ENCODE data around the gene DPF3. TPM values are rescaled to one million over a fixed set of nuclear protein-coding genes. Genes with fewer than 3 reads are reported as not detected.

DPF3 gene
- total RNA-seq, 1 donor from 2014 or later = 4.3 TPM

- Mint-ChIP-seq H3K4me3 (no peak overlapping the region), H3K27ac (no peak overlapping the region), H3K9me3 (peaks cover 7% of the 10 kb centered on the region), H3K36me3 (ENCODE audit: low read depth) (peaks cover 2% of the 10 kb centered on the region), H3K4me1 (ENCODE audit: low read depth) (peaks cover 24% of the 10 kb centered on the region), H3K27me3 (ENCODE audit: insufficient read depth) (peaks cover 1% of the 10 kb centered on the region)
- no peak for DNase-seq (ENCODE audit: low spot score)
- intact Hi-C loops (cut with micrococcal nuclease) = no loop called here
These were observed 74.9 kb downstream of the DPF3 start for GRCh38 chr14:72818998-72819397.

- intact Hi-C loops (cut with micrococcal nuclease) = no loop called here
- Mint-ChIP-seq H3K9me3 (peaks cover 7% of the 10 kb centered on the region), H3K4me1 (ENCODE audit: low read depth) (peaks cover 17% of the 10 kb centered on the region), H3K27ac (no peak overlapping the region), H3K4me3 (no peak overlapping the region), H3K36me3 (ENCODE audit: low read depth) (peaks cover 4% of the 10 kb centered on the region), H3K27me3 (ENCODE audit: insufficient read depth) (peaks cover 3% of the 10 kb centered on the region)
- no peak for DNase-seq (ENCODE audit: low spot score)
These were observed 77.6 kb downstream of the DPF3 start for GRCh38 chr14:72816287-72816686.

GRCh38 chr14:72815430-72815829 lies 78.5 kb downstream of the DPF3 start:
- Mint-ChIP-seq H3K27me3 (ENCODE audit: insufficient read depth) (peaks cover 3% of the 10 kb centered on the region), H3K27ac (no peak overlapping the region), H3K9me3 (peaks cover 12% of the 10 kb centered on the region), H3K36me3 (ENCODE audit: low read depth) (peaks cover 4% of the 10 kb centered on the region), H3K4me1 (ENCODE audit: low read depth) (peaks cover 26% of the 10 kb centered on the region), H3K4me3 (no peak overlapping the region)
- intact Hi-C loops (cut with micrococcal nuclease) = no loop called here
- DNase-seq (ENCODE audit: low spot score) = no peak

DNA sequence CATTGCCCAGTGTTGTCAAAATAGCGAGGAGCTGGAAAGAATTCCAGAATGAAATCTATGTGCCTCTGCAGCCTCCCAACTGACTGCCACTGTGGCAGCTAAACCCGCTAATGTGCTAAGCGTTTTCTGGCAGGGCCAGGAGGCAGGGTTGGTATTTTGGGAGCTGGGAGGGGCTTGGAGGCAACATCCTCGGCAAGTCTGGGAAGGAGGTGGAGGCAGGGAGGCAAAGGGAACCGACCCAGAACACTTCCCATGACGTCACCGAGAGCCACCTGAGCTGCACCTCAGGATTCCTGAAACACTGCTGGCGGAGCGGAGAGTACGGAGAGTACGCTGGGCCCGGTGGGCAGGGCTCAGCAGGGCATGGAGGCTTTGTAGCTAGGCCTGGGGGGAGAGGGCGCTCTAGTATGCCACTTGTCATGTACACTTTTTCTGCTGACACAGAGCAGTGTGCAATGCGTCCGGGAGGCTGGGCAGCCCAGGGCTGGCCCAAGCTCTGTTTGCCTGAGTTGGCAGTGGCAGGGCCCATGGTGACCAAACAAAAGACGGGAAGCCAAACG lies 81.5 kb downstream of the DPF3 start:
- Mint-ChIP-seq H3K4me1 (ENCODE audit: low read depth) (peaks cover 43% of the 10 kb centered on the region), H3K27ac (no peak overlapping the region), H3K36me3 (ENCODE audit: low read depth) (peaks cover 9% of the 10 kb centered on the region), H3K4me3 (no peak overlapping the region), H3K9me3 (peaks cover 8% of the 10 kb centered on the region), H3K27me3 (ENCODE audit: insufficient read depth) (peaks cover 3% of the 10 kb centered on the region)
- intact Hi-C loops (cut with micrococcal nuclease) = no loop called here
- DNase-seq (ENCODE audit: low spot score) = no peak

GRCh38 chr14:72810201-72810600 lies 83.7 kb downstream of the DPF3 start:
- Mint-ChIP-seq H3K27ac (peak overlapping the region; percentile 92), H3K4me3 (peak overlapping the region; percentile 48), H3K4me1 (ENCODE audit: low read depth) (peaks cover 31% of the 10 kb centered on the region), H3K9me3 (peaks cover 8% of the 10 kb centered on the region), H3K36me3 (ENCODE audit: low read depth) (peaks cover 9% of the 10 kb centered on the region), H3K27me3 (ENCODE audit: insufficient read depth) (peaks cover 3% of the 10 kb centered on the region)
- DNase-seq (ENCODE audit: low spot score) = peak; percentile 57
- intact Hi-C loops (cut with micrococcal nuclease) = loop anchor here (1.0 to 2.0 kb wide), 5 partner anchors 9 to 333 kb away; partner anchors contain the start of gene DPF3

DNA sequence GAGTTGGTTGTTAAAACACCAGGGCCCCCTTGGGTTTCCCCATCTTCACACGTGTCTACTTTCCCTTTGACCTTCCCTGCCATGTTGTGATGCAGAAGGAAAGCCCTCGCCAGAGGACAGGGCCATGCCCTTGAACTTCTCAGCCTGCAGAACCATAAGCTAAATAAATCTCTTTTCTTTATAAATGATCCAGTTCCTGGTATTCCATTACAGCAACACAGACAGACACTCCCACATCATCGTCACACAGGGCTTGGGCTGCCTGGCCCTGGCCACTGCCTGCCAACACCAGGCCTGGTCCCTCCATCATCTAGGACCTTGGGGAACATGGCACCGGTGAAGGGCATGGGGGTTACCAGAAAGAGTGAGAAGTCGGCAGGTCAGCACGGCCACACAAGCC lies 84.8 kb downstream of the DPF3 start:
- intact Hi-C loops (cut with micrococcal nuclease) = no loop called here
- Mint-ChIP-seq H3K9me3 (peaks cover 8% of the 10 kb centered on the region), H3K27ac (peak overlapping the region; percentile 66), H3K36me3 (ENCODE audit: low read depth) (peaks cover 13% of the 10 kb centered on the region), H3K27me3 (ENCODE audit: insufficient read depth) (peaks cover 3% of the 10 kb centered on the region), H3K4me3 (no peak overlapping the region), H3K4me1 (ENCODE audit: low read depth) (peaks cover 31% of the 10 kb centered on the region)
- DNase-seq (ENCODE audit: low spot score) = no peak

DNA sequence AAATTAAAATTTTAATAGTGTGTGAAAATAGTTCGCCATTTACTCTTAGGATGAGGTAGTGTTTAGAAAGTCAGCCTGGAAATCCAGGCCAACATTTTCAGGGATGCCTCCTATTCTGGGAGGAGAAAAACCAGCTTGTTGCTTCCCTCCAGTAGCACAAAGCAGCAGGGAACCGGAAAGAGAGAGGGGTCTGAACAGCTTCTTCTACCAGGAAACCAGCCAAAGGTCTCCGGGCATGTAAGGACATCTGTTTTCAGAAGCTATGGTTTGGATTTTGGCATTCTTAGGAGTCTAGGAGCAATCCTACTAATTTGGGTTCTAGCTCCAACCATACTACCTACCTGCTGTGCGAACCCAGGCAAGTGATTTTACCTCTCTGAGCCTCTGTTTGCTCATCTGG lies 85.3 kb downstream of the DPF3 start:
- no peak overlapping the region for H3K27ac Mint-ChIP-seq
- peaks cover 3% of the 10 kb centered on the region for H3K27me3 Mint-ChIP-seq (ENCODE audit: insufficient read depth)
- peaks cover 8% of the 10 kb centered on the region for H3K9me3 Mint-ChIP-seq
- no peak overlapping the region for H3K4me3 Mint-ChIP-seq
- H3K4me1 Mint-ChIP-seq (ENCODE audit: low read depth) = peaks cover 31% of the 10 kb centered on the region
- peaks cover 14% of the 10 kb centered on the region for H3K36me3 Mint-ChIP-seq (ENCODE audit: low read depth)
- no peak for DNase-seq (ENCODE audit: low spot score)
- intact Hi-C loops (cut with micrococcal nuclease) = no loop called here

GRCh38 chr14:72802588-72802946 lies 91.3 kb downstream of the DPF3 start:
- H3K27me3 Mint-ChIP-seq (ENCODE audit: insufficient read depth) = no peaks in the 10 kb centered on the region
- H3K4me1 Mint-ChIP-seq (ENCODE audit: low read depth) = peaks cover 17% of the 10 kb centered on the region
- peaks cover 20% of the 10 kb centered on the region for H3K36me3 Mint-ChIP-seq (ENCODE audit: low read depth)
- DNase-seq (ENCODE audit: low spot score) = no peak
- intact Hi-C loops (cut with micrococcal nuclease) = no loop called here
- no peaks in the 10 kb centered on the region for H3K9me3 Mint-ChIP-seq
- H3K27ac Mint-ChIP-seq = no peak overlapping the region
- no peak overlapping the region for H3K4me3 Mint-ChIP-seq

DNA sequence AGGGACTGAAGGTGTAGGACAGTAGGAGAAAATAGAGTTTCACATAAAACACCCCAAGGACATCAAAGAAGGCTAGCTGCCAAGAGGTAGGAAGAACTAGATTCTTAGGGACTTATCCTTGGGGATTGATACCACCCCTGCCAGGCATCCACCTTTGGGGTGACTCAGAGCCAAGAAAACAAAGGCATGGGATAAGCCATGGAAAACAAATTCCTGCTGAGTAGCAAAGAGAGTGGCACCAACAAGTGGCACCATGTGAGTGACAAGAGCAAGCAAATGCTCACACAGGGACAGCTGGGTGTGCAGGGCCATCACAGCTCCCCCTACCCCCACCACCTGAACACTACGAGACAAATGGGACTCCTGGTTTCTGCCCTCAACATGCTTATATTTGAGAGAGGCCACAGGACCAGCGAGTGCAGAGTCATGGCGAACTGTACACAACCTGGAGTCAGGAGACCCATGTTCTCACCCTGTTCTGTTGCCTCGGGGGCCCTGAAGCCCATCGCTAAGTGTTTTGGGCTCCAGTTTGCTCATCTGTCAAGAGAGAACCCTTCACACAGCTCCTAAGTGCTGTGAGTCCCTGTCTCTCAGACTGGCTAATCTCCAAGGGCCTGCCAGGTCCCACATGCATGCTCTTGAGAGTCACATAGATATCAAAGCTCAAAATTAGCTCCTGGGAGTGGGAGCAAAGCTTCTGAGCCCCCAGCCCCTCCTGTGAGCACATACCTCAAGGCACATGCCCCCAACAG lies 91.9 kb downstream of the DPF3 start:
- intact Hi-C loops (cut with micrococcal nuclease) = loop anchor here (1.0 kb wide), 1 partner anchor 8 kb away; no protein-coding TSS in a partner anchor
- H3K9me3 Mint-ChIP-seq = no peaks in the 10 kb centered on the region
- DNase-seq (ENCODE audit: low spot score) = no peak
- peak overlapping the region; percentile 82 for H3K27ac Mint-ChIP-seq
- H3K4me3 Mint-ChIP-seq = no peak overlapping the region
- peaks cover 17% of the 10 kb centered on the region for H3K4me1 Mint-ChIP-seq (ENCODE audit: low read depth)
- H3K36me3 Mint-ChIP-seq (ENCODE audit: low read depth) = peaks cover 20% of the 10 kb centered on the region
- no peaks in the 10 kb centered on the region for H3K27me3 Mint-ChIP-seq (ENCODE audit: insufficient read depth)

GRCh38 chr14:72801381-72801812 lies 92.5 kb downstream of the DPF3 start:
- intact Hi-C loops (cut with micrococcal nuclease) = loop anchor here (1.0 kb wide), 1 partner anchor 9 kb away; no protein-coding TSS in a partner anchor
- no peaks in the 10 kb centered on the region for H3K27me3 Mint-ChIP-seq (ENCODE audit: insufficient read depth)
- H3K27ac Mint-ChIP-seq = peak overlapping the region; percentile 82
- no peak for DNase-seq (ENCODE audit: low spot score)
- H3K4me1 Mint-ChIP-seq (ENCODE audit: low read depth) = peaks cover 17% of the 10 kb centered on the region
- H3K9me3 Mint-ChIP-seq = no peaks in the 10 kb centered on the region
- H3K4me3 Mint-ChIP-seq = peak overlapping the region; percentile 41
- peaks cover 20% of the 10 kb centered on the region for H3K36me3 Mint-ChIP-seq (ENCODE audit: low read depth)

DNA sequence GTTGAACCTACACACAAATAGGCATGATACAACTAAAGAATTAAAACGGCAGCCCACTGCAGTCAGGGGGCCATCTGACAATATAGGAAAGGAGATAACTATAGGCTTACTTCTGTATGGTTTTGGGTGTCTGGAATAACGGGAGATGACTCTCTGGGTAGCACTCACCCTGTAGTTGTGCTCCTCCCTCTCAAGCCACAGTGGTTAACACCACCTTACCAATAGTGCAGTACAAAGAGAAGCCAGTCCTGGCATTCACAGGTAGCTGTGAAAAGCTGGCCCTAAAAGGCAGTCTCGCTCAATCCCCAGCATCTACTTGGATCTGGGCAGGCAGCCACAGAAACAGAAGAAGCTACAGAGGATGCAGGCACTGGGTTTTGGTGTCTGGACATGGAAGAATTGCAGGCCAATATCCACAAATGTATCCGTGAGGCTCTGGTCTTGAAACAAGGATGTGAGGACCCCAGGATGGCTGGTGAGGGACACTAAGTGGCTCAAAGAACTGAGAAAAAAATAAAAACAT lies 93.0 kb downstream of the DPF3 start:
- intact Hi-C loops (cut with micrococcal nuclease) = loop anchor here (1.0 kb wide), 1 partner anchor 9 kb away; no protein-coding TSS in a partner anchor
- H3K27ac Mint-ChIP-seq = no peak overlapping the region
- no peak for DNase-seq (ENCODE audit: low spot score)
- H3K27me3 Mint-ChIP-seq (ENCODE audit: insufficient read depth) = no peaks in the 10 kb centered on the region
- H3K9me3 Mint-ChIP-seq = no peaks in the 10 kb centered on the region
- peak overlapping the region; percentile 12 for H3K4me3 Mint-ChIP-seq
- peaks cover 20% of the 10 kb centered on the region for H3K36me3 Mint-ChIP-seq (ENCODE audit: low read depth)
- H3K4me1 Mint-ChIP-seq (ENCODE audit: low read depth) = peaks cover 17% of the 10 kb centered on the region

DNA sequence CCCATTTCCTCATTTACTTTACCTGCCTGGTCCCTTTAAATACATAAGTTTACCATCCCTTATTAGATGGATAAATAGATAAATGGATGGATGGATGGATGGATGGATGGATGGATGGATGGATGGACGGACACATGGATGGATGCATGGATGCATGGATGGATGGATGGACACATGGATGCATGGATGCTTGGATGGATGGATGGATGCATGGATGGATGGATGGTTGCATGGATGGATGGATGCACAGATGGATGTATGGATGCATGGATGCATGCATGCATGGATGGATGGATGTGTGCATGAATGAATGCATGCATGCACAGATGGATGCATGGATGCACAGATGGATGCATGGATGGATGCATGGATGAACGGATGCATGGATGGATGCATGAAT lies 93.6 kb downstream of the DPF3 start:
- Mint-ChIP-seq H3K4me1 (ENCODE audit: low read depth) (peaks cover 17% of the 10 kb centered on the region), H3K4me3 (no peak overlapping the region), H3K27me3 (ENCODE audit: insufficient read depth) (peaks cover 2% of the 10 kb centered on the region), H3K27ac (no peak overlapping the region), H3K9me3 (no peaks in the 10 kb centered on the region), H3K36me3 (ENCODE audit: low read depth) (peaks cover 20% of the 10 kb centered on the region)
- DNase-seq (ENCODE audit: low spot score) = no peak
- intact Hi-C loops (cut with micrococcal nuclease) = no loop called here

DNA sequence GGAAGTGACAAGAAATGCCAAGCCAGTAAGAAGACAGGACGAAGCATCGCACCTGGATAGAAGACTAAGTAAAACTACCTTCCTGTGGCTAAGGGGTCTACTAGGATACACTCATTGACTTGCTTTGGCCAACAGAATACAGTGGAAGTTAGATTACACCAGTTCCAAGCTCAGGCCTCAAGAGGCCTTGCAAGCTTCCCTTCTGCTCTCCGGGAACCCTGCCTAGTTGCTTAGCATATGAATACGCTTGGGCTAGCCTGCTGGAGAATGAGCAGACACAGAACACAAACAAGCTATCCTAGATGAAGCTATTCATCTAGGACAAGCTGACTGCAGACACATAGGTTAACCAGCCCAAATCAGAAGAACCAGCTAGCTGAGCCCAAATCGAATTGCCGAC lies 97.0 kb downstream of the DPF3 start:
- Mint-ChIP-seq H3K27me3 (ENCODE audit: insufficient read depth) (peaks cover 5% of the 10 kb centered on the region), H3K9me3 (no peaks in the 10 kb centered on the region), H3K36me3 (ENCODE audit: low read depth) (peaks cover 11% of the 10 kb centered on the region), H3K4me1 (ENCODE audit: low read depth) (peaks cover 17% of the 10 kb centered on the region), H3K27ac (no peak overlapping the region), H3K4me3 (no peak overlapping the region)
- no peak for DNase-seq (ENCODE audit: low spot score)
- intact Hi-C loops (cut with micrococcal nuclease) = no loop called here

Data from activated T-helper 1 cell treated with anti-CD3 and anti-CD28 coated beads, Interleukin-12 subunit alpha, Interleukin-12 subunit beta, Interleukin-2, Interleukin-4 antibody, amounts not matched to agents 30 ng/mL and 10 ng/mL and 1 ng/mL, durations not matched to agents 14 hours and 24 hours and 36 hours (primary cell).